Cardiac fibroblast (primary cell): ENCODE measurements around the gene TREX2.

Experiments
- DNase-seq, 2 donors: peaks; one replicate each; pipeline versions ENCODE4 v3.0.0 to v3.0.0-alpha.2; 2010; ENCODE audit warnings: low read depth in 2 of 2
- H3K4me3 ChIP-seq, 2 donors: replicated peaks in 1 of 2; 1 replicate in 1 of 2; 2 replicates in 1 of 2; pipeline ENCODE4 v1.5.1; 2011; ENCODE audit warnings: low read depth in 2 of 2, low read length in 2 of 2, mild to moderate bottlenecking in 2 of 2, moderate library complexity in 1 of 2
- CTCF ChIP-seq: IDR thresholded peaks from one replicate; pipeline ENCODE4 v1.5.1; 2011; ENCODE audit warnings: low read depth, mild to moderate bottlenecking, low read length, inconsistent platforms

Gene TREX2

DNA sequence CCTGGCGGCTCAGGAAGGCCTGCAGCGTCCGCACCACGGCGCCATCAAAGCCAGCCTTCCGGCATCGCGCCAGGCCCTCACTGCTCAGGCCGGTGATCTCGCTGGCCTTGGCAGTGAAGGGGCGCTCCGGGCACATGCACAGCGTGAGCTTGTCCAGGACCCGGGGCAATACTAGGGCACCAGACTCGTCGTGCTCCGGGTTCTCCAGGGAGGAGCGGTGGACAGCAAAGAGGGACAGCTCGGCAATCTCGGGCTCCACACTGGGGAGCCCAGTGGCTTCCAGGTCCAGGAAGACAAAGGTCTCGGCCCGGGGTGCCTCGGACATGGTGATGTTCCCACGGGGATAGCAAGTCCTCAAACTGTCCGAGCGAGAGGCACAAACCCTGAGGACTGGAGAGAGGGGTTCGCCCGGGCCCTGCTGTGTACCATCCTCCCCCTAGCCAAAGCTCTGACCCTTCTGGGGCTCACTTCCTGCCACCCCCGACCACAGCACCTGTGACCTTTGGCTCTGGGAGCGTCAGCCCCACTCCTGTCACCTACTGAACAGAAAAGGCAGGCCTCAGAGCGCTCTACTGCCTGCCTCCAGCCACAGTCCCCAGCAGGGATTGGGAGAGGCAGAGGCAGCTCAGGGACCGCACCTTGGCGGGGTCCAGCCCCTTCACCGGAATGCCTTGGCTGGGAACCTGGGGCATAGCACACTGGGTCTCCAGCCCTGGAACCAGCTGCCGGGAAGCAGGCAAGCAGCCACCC, 575 bp downstream of the TREX2 start:
- no peak overlapping the region for H3K4me3 ChIP-seq
- no peak for TF ChIP-seq CTCF
- DNase-seq, result no peak

GRCh38 chrX:153444333-153445011, 1.4 kb downstream of the TREX2 start:
- no peak for DNase-seq
- no peak overlapping the region for H3K4me3 ChIP-seq
- no peak for TF ChIP-seq CTCF

DNA sequence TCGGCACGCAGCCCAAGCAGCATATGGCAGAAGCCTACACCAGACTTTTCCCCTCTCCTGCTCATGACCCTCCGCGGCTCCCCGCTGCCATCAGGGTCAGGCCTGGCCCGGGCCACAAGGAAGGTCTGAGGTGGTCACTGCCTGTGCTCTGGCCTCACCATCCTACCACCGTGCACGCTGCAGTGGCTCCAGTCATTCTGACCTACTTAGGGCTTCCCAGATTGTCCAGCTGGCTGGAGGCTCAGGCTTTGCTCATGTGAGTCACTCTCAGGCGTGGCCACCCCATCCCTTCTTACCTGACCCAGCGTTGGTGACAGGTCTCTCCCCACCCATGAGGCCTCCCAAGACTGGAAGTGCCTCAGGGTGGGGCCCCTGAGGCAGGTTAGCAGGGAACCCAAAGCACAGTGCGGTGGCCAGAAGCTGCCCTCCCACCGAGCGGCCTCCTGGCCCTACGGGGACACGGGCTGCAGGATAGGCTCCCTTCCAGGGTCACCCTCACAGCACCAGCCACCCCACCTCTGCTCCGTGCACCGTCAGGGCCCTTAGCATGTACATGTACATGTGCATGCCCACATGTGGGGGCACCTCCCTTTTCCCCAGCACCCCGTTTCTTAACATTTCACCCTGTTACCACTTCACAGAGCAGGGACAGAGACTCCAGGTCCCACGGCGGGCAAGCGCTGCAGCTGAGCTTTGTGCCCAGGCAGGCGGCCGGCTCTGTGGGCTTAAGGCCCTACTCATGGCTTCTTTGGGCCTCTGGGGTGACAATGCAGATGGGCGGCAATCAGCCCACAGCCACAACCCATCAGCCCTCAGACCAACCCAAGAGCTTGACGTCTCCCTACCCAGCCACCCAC, 2.2 kb downstream of the TREX2 start:
- TF ChIP-seq CTCF, result no peak
- DNase-seq, result no peak
- no peak overlapping the region for H3K4me3 ChIP-seq

DNA sequence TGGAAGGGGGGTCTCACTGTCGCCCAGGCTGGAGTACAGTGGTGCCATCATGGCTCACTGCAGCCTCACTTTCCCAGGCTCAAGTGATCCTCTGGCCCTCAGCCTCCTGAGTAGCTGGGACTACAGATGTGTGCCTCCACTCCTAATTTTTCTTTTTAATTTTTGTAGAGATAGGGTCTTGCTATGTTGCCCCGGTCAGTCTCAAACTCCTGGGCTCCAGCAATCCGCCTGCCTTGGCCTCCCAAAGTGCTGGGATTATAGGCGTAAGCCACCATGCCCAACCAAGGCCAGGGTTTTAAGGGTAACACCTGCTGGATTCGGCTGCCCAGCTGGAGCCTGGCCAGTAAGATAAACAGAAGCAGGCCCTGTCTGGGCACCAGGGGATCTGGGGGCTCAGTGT, 3.4 kb downstream of the TREX2 start:
- TF ChIP-seq CTCF, result no peak
- DNase-seq, result no peak
- no peak overlapping the region for H3K4me3 ChIP-seq

DNA sequence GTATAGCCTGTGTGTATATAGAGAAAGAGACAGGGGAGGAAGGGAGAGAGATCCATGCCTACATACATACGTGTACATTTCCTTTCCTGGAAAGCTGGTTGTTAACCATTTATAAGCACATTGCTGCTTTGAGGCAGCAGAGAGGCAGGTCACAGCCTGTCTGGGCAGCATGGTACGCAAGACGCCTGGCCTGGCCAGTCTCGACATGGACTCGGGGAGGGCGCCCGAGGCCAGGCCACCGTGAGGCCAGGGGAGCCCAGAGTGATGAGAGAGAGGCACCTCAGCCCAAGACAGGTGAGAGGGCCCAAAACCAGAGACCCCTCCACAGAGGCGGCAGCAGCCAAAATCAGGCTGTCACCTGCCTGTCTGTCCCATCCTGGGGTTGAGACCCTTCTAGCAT, 3.9 kb downstream of the TREX2 start:
- DNase-seq, result no peak
- no peak for TF ChIP-seq CTCF
- no peak overlapping the region for H3K4me3 ChIP-seq

DNA sequence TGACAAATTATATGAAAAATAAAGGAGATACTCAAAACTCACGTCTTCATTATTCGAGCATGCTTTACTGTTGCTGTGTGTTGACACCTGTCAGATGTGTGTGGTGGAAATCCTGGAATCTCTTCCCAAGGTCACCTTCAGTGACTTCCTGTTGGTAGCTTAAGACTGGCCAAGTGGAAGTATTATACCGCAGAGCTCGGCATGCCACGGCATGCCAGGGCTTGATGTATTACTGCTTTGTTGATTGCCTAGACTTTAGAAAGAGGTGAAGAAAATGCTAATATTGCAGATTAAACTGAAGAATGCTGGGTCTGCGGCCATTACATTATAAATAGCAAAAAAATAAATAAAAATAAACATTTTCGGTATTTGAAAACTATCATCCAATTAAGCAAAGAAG, 4.6 kb downstream of the TREX2 start:
- no peak overlapping the region for H3K4me3 ChIP-seq
- no peak for TF ChIP-seq CTCF
- no peak for DNase-seq
